ENCODE results near the gene BTBD2.

The BTBD2 gene

GRCh38 chr19:1936916-1937610 lies 78.5 kb downstream of the BTBD2 start:
- DNase-seq, result no peak

GRCh38 chr19:1936430-1936829 lies 79.1 kb downstream of the BTBD2 start:
- DNase-seq, result no peak

DNA sequence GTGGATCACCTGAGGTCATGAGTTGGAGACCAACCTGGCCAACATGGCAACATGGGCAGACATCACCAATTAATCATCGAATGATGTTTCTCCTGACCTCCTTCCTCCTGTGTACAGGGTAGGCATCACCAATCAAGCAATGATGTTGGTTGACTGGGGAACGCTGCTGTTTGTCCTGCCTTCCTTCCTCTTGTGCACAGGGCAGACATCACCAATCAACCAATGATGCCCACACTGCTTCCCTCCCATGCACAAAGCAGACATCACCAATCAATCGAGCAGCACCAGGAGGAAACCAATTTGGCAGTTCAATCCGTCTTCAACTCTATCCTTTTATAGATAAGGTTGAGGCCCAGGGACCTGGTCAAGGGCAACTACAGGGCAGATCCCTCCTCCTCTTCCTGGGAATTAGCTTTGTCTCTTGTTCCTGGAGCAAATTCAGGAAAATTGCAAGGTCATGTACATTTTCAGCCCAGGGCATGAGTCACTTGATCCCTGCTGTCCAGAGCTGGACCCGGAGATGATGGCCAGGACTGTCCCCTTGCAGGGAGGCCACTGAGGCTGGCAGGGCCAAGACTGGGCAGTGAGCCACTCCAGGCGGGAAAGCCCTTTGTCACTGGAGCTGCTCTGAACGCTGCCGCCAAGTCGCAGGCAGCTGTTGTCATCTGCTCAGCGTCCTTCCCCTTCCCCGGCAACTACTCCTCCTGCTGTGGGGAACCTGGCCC lies 79.9 kb downstream of the BTBD2 start:
- DNase-seq, result peak in 1 of 2 experiments; percentile 24

Measured in NCI-H446 (cell line).